ENCODE data around the gene SDK1.

The SDK1 gene

GRCh38 chr7:4133491-4134044, 832.5 kb downstream of the SDK1 start:
- ATAC-seq (no peak), DNase-seq (no peak)
- Mint-ChIP-seq H3K9me3 (no peaks in the 10 kb centered on the region), H3K4me3 (no peak overlapping the region), H3K27ac (no peak overlapping the region), H3K4me1 (no peaks in the 10 kb centered on the region), H3K27me3 (no peaks in the 10 kb centered on the region)

GRCh38 chr7:4134204-4134603, 833.2 kb downstream of the SDK1 start:
- Mint-ChIP-seq H3K4me1 (no peaks in the 10 kb centered on the region), H3K9me3 (no peaks in the 10 kb centered on the region), H3K4me3 (no peak overlapping the region), H3K27me3 (no peaks in the 10 kb centered on the region), H3K27ac (no peak overlapping the region)
- DNase-seq, result no peak
- no peak for ATAC-seq

- no peak for DNase-seq
- Mint-ChIP-seq H3K27ac (no peak overlapping the region), H3K4me1 (no peaks in the 10 kb centered on the region), H3K4me3 (no peak overlapping the region), H3K9me3 (no peaks in the 10 kb centered on the region), H3K27me3 (no peaks in the 10 kb centered on the region)
- ATAC-seq, result no peak
Measured at GRCh38 chr7:4134631-4135030, 833.6 kb downstream of the SDK1 start.

DNA sequence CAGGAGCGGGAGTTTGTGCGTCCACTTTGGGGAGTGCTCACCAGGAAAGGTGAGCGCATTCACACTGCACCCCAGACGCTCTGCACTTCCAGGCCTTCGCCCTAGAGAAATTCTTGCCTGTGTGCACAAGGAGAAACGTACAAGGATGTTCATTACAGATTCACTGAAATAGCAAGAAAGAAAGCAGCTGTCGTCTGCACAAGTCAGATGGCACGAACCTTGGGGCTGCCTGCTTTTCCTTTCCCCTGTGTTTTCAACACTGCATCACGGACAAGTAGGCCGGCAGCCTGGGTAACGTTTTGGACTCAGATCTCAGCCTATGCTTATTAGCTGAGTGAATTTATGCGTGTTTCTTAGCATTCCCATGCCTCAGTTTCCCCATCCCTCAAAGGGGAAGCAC, 834.2 kb downstream of the SDK1 start:
- no peaks in the 10 kb centered on the region for H3K4me1 Mint-ChIP-seq
- no peaks in the 10 kb centered on the region for H3K27me3 Mint-ChIP-seq
- no peak for DNase-seq
- ATAC-seq, result no peak
- no peak overlapping the region for H3K4me3 Mint-ChIP-seq
- no peak overlapping the region for H3K27ac Mint-ChIP-seq
- H3K9me3 Mint-ChIP-seq, result no peaks in the 10 kb centered on the region

DNA sequence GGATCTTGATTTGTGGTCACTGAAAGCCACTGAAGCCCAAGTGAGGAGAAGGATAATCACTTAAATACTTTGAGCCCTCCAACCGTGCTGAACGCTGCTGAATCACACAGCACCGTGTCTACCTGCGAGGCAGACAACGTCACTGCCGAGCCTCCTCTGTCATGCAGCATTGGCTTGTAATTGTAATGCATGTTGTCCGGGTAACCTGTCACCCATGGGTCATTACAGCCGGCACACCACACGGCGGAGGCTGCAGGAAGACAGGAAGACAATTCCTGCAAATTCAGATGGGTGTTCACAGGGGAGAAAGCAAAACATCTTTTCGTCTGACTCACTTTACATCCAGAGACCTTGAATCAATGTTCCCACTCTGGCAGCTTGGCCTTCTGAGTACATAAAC, 835.0 kb downstream of the SDK1 start:
- Mint-ChIP-seq H3K27ac (no peak overlapping the region), H3K9me3 (no peaks in the 10 kb centered on the region), H3K27me3 (no peaks in the 10 kb centered on the region), H3K4me3 (no peak overlapping the region), H3K4me1 (no peaks in the 10 kb centered on the region)
- ATAC-seq, result no peak
- no peak for DNase-seq

DNA sequence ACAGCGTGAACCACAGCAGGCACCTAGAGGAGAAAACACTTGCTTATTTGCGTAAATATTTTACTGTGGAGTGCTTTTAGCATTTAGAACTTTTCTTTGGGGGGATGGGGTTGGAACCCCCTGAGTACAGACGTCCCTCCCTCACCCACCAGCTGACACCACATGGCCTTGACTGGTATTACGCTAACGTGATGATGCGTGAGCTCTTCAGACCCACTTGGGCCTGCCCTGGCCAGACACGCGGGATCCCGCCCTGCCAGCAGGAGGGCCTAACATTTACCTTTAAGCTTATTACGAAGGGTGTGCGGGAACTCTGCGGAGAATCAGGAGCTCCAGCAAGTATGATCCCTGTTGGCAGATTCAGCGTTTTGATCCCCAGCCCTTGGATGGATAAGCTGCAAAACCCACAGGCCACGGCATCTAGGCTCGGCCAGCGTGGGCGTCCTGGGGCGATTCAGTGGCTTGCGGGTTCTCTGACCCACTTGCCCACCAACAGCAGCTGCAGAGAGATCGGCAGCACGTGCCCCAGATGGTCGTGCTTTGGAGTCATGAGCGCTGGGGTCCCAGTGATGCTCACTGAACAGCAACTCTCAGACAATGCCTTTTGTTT, 835.6 kb downstream of the SDK1 start:
- Mint-ChIP-seq H3K27ac (no peak overlapping the region), H3K27me3 (no peaks in the 10 kb centered on the region), H3K4me1 (no peaks in the 10 kb centered on the region), H3K9me3 (no peaks in the 10 kb centered on the region), H3K4me3 (no peak overlapping the region)
- ATAC-seq, result no peak
- no peak for DNase-seq

- ATAC-seq, result no peak
- no peak overlapping the region for H3K4me3 Mint-ChIP-seq
- no peaks in the 10 kb centered on the region for H3K4me1 Mint-ChIP-seq
- H3K27ac Mint-ChIP-seq, result no peak overlapping the region
- H3K9me3 Mint-ChIP-seq, result no peaks in the 10 kb centered on the region
- no peaks in the 10 kb centered on the region for H3K27me3 Mint-ChIP-seq
- DNase-seq, result no peak
Measured at GRCh38 chr7:4137552-4137951, 836.5 kb downstream of the SDK1 start.

GRCh38 chr7:4138866-4139265, 837.8 kb downstream of the SDK1 start:
- Mint-ChIP-seq H3K4me1 (no peaks in the 10 kb centered on the region), H3K9me3 (no peaks in the 10 kb centered on the region), H3K27ac (no peak overlapping the region), H3K4me3 (no peak overlapping the region), H3K27me3 (peaks cover 6% of the 10 kb centered on the region)
- no peak for DNase-seq
- ATAC-seq, result no peak

DNA sequence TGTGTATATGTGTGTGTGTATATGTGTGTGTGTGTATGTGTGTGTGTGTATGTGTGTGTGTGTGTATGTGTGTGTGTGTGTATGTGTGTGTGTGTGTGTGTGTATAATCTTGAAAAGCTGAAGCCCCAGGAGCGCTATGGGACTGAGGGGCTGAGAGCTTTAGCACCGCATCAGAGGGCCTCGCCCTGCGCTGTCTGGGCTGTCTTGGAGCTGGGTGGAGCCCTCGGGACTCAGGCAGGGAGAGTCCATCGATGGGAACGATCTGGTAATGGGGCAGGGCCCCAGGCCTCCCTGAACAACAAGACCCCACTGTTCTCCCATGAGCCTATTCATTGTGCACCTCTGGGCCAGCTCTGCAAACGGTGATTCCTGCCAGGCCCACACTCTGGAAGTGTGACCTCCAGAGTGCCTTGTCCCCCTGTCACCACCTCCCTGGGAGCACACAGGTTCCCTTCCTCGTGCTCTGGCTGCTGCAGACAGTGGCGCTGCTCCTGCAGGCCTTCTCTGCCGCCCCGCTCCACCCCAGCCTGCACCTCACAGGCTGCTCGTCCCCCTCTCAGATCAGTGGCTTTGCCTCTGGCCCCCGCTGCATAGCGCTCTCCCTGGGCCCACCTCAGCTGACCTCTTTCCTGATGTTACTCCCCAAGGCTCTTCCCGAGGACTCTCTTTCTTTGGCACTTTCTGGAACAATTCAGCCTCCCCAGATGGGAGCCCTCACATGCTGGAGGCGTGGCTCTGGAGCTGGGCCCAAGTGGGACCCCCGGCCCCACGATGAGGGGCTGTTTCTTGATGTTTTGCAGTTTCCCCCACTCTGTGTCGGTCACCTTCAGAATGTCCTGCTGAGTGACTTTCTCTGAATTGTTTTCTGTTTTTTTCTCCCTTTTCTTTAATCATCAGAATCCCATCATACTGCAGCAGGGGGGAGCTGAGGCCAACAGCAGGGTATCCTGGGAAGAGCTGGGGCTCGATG, 838.9 kb downstream of the SDK1 start:
- DNase-seq, result no peak
- Mint-ChIP-seq H3K9me3 (no peaks in the 10 kb centered on the region), H3K27ac (no peak overlapping the region), H3K27me3 (peaks cover 16% of the 10 kb centered on the region), H3K4me3 (no peak overlapping the region), H3K4me1 (peaks cover 9% of the 10 kb centered on the region)
- ATAC-seq, result no peak

- H3K27me3 Mint-ChIP-seq, result peaks cover 23% of the 10 kb centered on the region
- H3K4me3 Mint-ChIP-seq, result no peak overlapping the region
- ATAC-seq (no peak), DNase-seq (no peak)
- H3K27ac Mint-ChIP-seq, result no peak overlapping the region
- H3K9me3 Mint-ChIP-seq, result no peaks in the 10 kb centered on the region
- H3K4me1 Mint-ChIP-seq, result peaks cover 13% of the 10 kb centered on the region
Measured at GRCh38 chr7:4140933-4141332, 839.9 kb downstream of the SDK1 start.

DNA sequence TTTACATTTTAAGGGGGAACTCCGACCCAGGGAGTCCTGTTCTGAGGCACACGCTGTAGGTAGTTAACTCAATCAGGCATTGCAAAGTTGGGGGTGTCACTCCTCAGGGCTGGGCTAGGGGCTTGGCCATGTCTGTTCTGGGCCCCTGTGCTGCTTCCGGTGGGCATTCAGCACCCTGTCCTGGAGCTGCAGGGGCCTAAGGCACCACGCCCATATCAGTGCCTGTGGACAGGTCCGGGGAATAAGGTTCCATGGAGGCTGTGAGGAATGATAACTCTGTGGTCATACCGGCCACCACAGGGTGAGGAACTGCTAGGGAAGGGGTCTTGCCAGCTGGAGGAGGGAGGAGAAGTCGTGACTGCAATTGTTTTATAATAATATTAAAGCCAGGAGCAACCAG, 842.0 kb downstream of the SDK1 start:
- Mint-ChIP-seq H3K27ac (no peak overlapping the region), H3K27me3 (peaks cover 23% of the 10 kb centered on the region), H3K9me3 (no peaks in the 10 kb centered on the region), H3K4me3 (no peak overlapping the region), H3K4me1 (peaks cover 13% of the 10 kb centered on the region)
- no peak for DNase-seq
- no peak for ATAC-seq

GRCh38 chr7:4143511-4144171, 842.6 kb downstream of the SDK1 start:
- H3K4me1 Mint-ChIP-seq, result peaks cover 13% of the 10 kb centered on the region
- H3K27me3 Mint-ChIP-seq, result peaks cover 23% of the 10 kb centered on the region
- no peak overlapping the region for H3K4me3 Mint-ChIP-seq
- H3K9me3 Mint-ChIP-seq, result no peaks in the 10 kb centered on the region
- ATAC-seq, result no peak
- no peak overlapping the region for H3K27ac Mint-ChIP-seq
- DNase-seq, result no peak

DNA sequence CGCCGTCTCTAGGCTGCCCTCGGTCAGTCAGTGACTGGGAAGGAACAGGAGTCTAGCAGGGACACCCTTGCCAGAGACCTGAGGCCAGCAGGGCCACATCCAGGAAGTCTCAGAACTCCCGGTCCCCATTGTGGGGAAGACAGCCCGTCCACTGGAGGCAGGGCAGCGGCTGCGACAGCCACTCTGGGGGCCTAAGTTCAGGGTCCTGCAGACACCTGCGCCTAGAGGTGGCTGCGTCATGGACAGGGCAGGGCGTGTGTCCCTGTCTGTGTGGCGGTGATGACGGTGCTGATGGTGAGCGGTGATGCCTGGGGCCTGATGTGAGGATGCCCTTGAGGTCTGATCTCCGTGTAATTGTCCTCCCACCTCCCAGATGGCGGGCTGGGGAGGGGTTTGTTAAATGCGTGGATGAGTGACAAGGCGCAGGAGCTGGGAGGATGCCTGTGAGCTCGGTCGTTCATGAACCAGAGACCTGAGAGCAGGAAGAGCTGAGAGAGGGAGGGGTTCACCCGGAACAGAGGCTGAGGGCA, 843.2 kb downstream of the SDK1 start:
- no peaks in the 10 kb centered on the region for H3K9me3 Mint-ChIP-seq
- H3K27me3 Mint-ChIP-seq, result peaks cover 23% of the 10 kb centered on the region
- ATAC-seq, result peak; percentile 25
- DNase-seq, result no peak
- peak overlapping the region in 1 of 2 donors; percentile 92 for H3K27ac Mint-ChIP-seq
- peak overlapping the region in 1 of 2 donors; percentile 61 for H3K4me3 Mint-ChIP-seq
- H3K4me1 Mint-ChIP-seq, result peaks cover 13% of the 10 kb centered on the region

DNA sequence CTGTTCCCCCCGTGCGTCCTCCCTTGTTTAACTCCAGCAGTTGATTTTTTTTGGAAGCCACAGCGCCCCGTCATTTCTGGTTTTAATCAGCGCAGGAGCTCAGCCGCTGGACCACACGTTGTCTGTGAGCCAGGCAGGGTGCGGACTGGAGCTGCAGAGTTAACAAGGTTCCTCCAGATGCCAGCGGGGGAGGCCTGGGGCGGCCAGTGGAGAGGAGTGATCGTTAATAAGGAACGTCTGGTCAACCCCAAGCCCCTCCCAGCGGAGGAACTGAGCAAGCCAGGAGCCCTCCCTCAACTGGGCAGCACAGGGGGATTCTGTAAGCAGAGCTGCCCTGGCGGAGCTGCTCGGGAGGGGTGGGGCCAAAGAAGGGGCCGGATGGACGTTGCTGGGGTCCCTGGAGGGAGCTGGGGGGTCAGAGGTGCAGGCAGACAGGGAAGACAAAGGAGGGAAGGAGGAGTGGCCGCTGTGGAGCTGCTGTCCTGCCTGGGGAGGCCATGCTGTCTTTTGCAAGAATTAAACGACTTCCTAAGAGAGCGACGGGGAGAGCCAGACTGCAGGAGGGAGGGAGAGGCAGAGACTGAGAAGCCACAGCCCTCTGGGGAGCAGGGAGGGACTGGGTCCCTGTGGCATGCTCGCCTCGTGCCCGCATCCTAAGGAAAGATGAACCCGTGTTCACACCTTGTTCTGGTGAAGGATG, 843.9 kb downstream of the SDK1 start:
- peaks cover 13% of the 10 kb centered on the region for H3K4me1 Mint-ChIP-seq
- peak overlapping the region in 1 of 2 donors; percentile 61 for H3K4me3 Mint-ChIP-seq
- H3K9me3 Mint-ChIP-seq, result no peaks in the 10 kb centered on the region
- peak in 1 of 2 donors; percentile 4 for DNase-seq
- peaks cover 23% of the 10 kb centered on the region for H3K27me3 Mint-ChIP-seq
- ATAC-seq, result peak; percentile 16
- peak overlapping the region in 1 of 2 donors; percentile 92 for H3K27ac Mint-ChIP-seq

DNA sequence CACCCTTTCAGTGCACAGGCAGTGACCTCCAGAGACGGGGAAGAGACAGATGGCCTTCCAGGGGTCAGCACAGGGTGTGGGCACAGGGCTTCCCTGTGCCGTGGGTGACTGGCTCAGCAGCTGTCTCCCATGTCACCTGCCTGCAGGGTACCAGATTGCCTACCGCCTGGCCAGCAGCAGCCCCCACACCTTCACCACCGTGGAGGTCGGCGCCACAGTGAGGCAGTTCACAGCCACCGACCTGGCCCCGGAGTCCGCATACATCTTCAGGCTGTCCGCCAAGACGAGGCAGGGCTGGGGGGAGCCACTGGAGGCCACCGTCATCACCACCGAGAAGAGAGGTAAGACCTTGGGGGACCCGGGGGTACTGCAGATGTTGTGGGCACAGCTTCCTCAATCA, 844.5 kb downstream of the SDK1 start:
- Mint-ChIP-seq H3K27me3 (peaks cover 23% of the 10 kb centered on the region), H3K4me1 (peaks cover 13% of the 10 kb centered on the region), H3K9me3 (no peaks in the 10 kb centered on the region), H3K4me3 (no peak overlapping the region), H3K27ac (no peak overlapping the region)
- ATAC-seq, result no peak
- no peak for DNase-seq

Measured in stimulated activated naive CD8-positive, alpha-beta T cell treated with anti-CD3 and anti-CD28 coated beads, Interleukin-15, amount 100 ng/mL, for 72 hours (primary cell).